ENCODE measurements around the gene PGAM1. TPM values are rescaled to one million over a fixed set of nuclear protein-coding genes. Genes with fewer than 3 reads are reported as not detected.

PGAM1 gene
- total RNA-seq, 1 donor from 2014 or later: 706 TPM

- H3K4me1 ChIP-seq (ENCODE audit: insufficient read depth, low read length): no peaks in the 10 kb centered on the region
- DNase-seq (ENCODE audit: low read depth): no peak
- FAIRE-seq: no peak
- H3K79me2 ChIP-seq (ENCODE audit: insufficient read depth, low read length): no peaks in the 10 kb centered on the region
- TF ChIP-seq, protein P1, sequence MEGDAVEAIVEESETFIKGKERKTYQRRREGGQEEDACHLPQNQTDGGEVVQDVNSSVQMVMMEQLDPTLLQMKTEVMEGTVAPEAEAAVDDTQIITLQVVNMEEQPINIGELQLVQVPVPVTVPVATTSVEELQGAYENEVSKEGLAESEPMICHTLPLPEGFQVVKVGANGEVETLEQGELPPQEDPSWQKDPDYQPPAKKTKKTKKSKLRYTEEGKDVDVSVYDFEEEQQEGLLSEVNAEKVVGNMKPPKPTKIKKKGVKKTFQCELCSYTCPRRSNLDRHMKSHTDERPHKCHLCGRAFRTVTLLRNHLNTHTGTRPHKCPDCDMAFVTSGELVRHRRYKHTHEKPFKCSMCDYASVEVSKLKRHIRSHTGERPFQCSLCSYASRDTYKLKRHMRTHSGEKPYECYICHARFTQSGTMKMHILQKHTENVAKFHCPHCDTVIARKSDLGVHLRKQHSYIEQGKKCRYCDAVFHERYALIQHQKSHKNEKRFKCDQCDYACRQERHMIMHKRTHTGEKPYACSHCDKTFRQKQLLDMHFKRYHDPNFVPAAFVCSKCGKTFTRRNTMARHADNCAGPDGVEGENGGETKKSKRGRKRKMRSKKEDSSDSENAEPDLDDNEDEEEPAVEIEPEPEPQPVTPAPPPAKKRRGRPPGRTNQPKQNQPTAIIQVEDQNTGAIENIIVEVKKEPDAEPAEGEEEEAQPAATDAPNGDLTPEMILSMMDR (IDR thresholded peaks at IDR 0.05; ENCODE audit: insufficient read depth, low read depth, low read length): no peak
- TF ChIP-seq EZH2 (IDR thresholded peaks at IDR 0.05; ENCODE audit: insufficient read depth, low read length): no peak
- H3K4me3 Mint-ChIP-seq (ENCODE audit: unreplicated experiment): no peak overlapping the region
- H3K4me2 ChIP-seq (ENCODE audit: low read length): no peak overlapping the region
- H3K4me1 Mint-ChIP-seq (ENCODE audit: low read depth, unreplicated experiment): no peaks in the 10 kb centered on the region
- no peak overlapping the region for H3K27ac ChIP-seq (ENCODE audit: low read depth, low read length)
- H3K9me3 ChIP-seq (ENCODE audit: insufficient read depth, low read depth, low read length): no peaks in the 10 kb centered on the region
- H3K4me3 ChIP-seq (ENCODE audit: insufficient read depth, low read depth, low read length): no peak overlapping the region
- H3K36me3 ChIP-seq (ENCODE audit: insufficient read depth, low read length): peaks cover 20% of the 10 kb centered on the region
- no peaks in the 10 kb centered on the region for H3K27me3 Mint-ChIP-seq (ENCODE audit: low read depth, unreplicated experiment)
- no peak overlapping the region for H3K27ac Mint-ChIP-seq (ENCODE audit: unreplicated experiment)
- H4K20me1 ChIP-seq (ENCODE audit: insufficient read depth, low read length): no peaks in the 10 kb centered on the region
- no peak overlapping the region for H3K9ac ChIP-seq (ENCODE audit: low read length)
- H3K9me3 Mint-ChIP-seq (ENCODE audit: unreplicated experiment): no peaks in the 10 kb centered on the region
- no peaks in the 10 kb centered on the region for H3K27me3 ChIP-seq (ENCODE audit: insufficient read depth, low read length)
- no peak overlapping the region for H2AFZ ChIP-seq (ENCODE audit: low read depth, low read length)
- peaks cover 8% of the 10 kb centered on the region for H3K36me3 Mint-ChIP-seq (ENCODE audit: low read depth, unreplicated experiment)
Observed at GRCh38 chr10:97385565-97385964, 40.4 kb upstream of the PGAM1 start.

DNA sequence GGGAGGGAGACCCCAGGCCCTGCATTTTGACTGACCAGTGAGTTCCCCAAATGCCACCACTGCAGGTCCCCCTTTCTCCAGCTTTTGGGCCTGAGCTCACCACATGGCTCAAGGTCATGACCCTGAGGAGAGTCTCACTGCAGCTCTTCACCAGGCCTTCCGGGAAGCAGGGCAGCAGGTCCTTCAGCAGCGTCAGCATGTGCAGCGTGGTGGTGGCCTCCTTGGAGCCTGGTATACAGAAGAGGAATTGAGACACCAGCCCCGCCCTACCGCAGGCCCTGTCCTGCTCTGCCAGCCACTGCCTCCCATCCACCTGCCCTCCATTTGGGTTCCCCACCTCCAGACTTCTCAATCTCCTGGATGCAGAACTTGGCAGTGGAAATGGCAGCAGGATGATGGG lies 37.8 kb upstream of the PGAM1 start:
- no peak for FAIRE-seq
- H3K4me3 Mint-ChIP-seq (ENCODE audit: unreplicated experiment): no peak overlapping the region
- no peak overlapping the region for H3K9ac ChIP-seq (ENCODE audit: low read length)
- peaks cover 17% of the 10 kb centered on the region for H3K36me3 ChIP-seq (ENCODE audit: insufficient read depth, low read length)
- no peak for DNase-seq (ENCODE audit: low read depth)
- TF ChIP-seq EZH2 (IDR thresholded peaks at IDR 0.05; ENCODE audit: insufficient read depth, low read length): no peak
- TF ChIP-seq, protein P1 (IDR thresholded peaks at IDR 0.05; ENCODE audit: insufficient read depth, low read depth, low read length): no peak
- H3K4me2 ChIP-seq (ENCODE audit: low read length): no peak overlapping the region
- no peaks in the 10 kb centered on the region for H3K79me2 ChIP-seq (ENCODE audit: insufficient read depth, low read length)
- no peaks in the 10 kb centered on the region for H3K27me3 ChIP-seq (ENCODE audit: insufficient read depth, low read length)
- H3K27ac Mint-ChIP-seq (ENCODE audit: unreplicated experiment): no peak overlapping the region
- H3K4me1 Mint-ChIP-seq (ENCODE audit: low read depth, unreplicated experiment): no peaks in the 10 kb centered on the region
- no peaks in the 10 kb centered on the region for H4K20me1 ChIP-seq (ENCODE audit: insufficient read depth, low read length)
- H2AFZ ChIP-seq (ENCODE audit: low read depth, low read length): no peak overlapping the region
- H3K9me3 ChIP-seq (ENCODE audit: insufficient read depth, low read depth, low read length): no peaks in the 10 kb centered on the region
- no peak overlapping the region for H3K4me3 ChIP-seq (ENCODE audit: insufficient read depth, low read depth, low read length)
- peaks cover 8% of the 10 kb centered on the region for H3K36me3 Mint-ChIP-seq (ENCODE audit: low read depth, unreplicated experiment)
- H3K9me3 Mint-ChIP-seq (ENCODE audit: unreplicated experiment): no peaks in the 10 kb centered on the region
- no peak overlapping the region for H3K27ac ChIP-seq (ENCODE audit: low read depth, low read length)
- H3K4me1 ChIP-seq (ENCODE audit: insufficient read depth, low read length): no peaks in the 10 kb centered on the region
- H3K27me3 Mint-ChIP-seq (ENCODE audit: low read depth, unreplicated experiment): no peaks in the 10 kb centered on the region

- H3K9me3 Mint-ChIP-seq (ENCODE audit: unreplicated experiment): no peaks in the 10 kb centered on the region
- no peak overlapping the region for H2AFZ ChIP-seq (ENCODE audit: low read depth, low read length)
- FAIRE-seq (no peak), DNase-seq (ENCODE audit: low read depth) (no peak)
- no peaks in the 10 kb centered on the region for H3K4me1 Mint-ChIP-seq (ENCODE audit: low read depth, unreplicated experiment)
- H3K36me3 ChIP-seq (ENCODE audit: insufficient read depth, low read length): peaks cover 27% of the 10 kb centered on the region
- H3K27ac ChIP-seq (ENCODE audit: low read depth, low read length): no peak overlapping the region
- no peak overlapping the region for H3K27ac Mint-ChIP-seq (ENCODE audit: unreplicated experiment)
- no peaks in the 10 kb centered on the region for H3K27me3 Mint-ChIP-seq (ENCODE audit: low read depth, unreplicated experiment)
- no peaks in the 10 kb centered on the region for H3K4me1 ChIP-seq (ENCODE audit: insufficient read depth, low read length)
- no peak for TF ChIP-seq EZH2 (IDR thresholded peaks at IDR 0.05; ENCODE audit: insufficient read depth, low read length)
- TF ChIP-seq, protein P1 (IDR thresholded peaks at IDR 0.05; ENCODE audit: insufficient read depth, low read depth, low read length): no peak
- peaks cover 8% of the 10 kb centered on the region for H3K36me3 Mint-ChIP-seq (ENCODE audit: low read depth, unreplicated experiment)
- no peaks in the 10 kb centered on the region for H3K79me2 ChIP-seq (ENCODE audit: insufficient read depth, low read length)
- no peak overlapping the region for H3K4me3 Mint-ChIP-seq (ENCODE audit: unreplicated experiment)
- H3K4me3 ChIP-seq (ENCODE audit: insufficient read depth, low read depth, low read length): no peak overlapping the region
- H4K20me1 ChIP-seq (ENCODE audit: insufficient read depth, low read length): no peaks in the 10 kb centered on the region
- H3K27me3 ChIP-seq (ENCODE audit: insufficient read depth, low read length): no peaks in the 10 kb centered on the region
- H3K9ac ChIP-seq (ENCODE audit: low read length): no peak overlapping the region
- no peak overlapping the region for H3K4me2 ChIP-seq (ENCODE audit: low read length)
- no peaks in the 10 kb centered on the region for H3K9me3 ChIP-seq (ENCODE audit: insufficient read depth, low read depth, low read length)
Observed at GRCh38 chr10:97390091-97390490, 35.9 kb upstream of the PGAM1 start.
